HG02884 (cell line): ENCODE measurements around the gene WASHC2C.
"Not testable (repeated sequence)": the region's sequence is repeated elsewhere in the genome, so short reads cannot be mapped to it uniquely, and the experiment has no call there.

ENCODE experiments used
- ATAC-seq: cut with Tn5 transposase; IDR thresholded peaks from one replicate; pipeline ENCODE4 v1.9.1; 2021; ENCODE audit warnings: mild to moderate bottlenecking, moderate library complexity; ENCODE audit not compliant: unreplicated experiment

Gene WASHC2C

DNA sequence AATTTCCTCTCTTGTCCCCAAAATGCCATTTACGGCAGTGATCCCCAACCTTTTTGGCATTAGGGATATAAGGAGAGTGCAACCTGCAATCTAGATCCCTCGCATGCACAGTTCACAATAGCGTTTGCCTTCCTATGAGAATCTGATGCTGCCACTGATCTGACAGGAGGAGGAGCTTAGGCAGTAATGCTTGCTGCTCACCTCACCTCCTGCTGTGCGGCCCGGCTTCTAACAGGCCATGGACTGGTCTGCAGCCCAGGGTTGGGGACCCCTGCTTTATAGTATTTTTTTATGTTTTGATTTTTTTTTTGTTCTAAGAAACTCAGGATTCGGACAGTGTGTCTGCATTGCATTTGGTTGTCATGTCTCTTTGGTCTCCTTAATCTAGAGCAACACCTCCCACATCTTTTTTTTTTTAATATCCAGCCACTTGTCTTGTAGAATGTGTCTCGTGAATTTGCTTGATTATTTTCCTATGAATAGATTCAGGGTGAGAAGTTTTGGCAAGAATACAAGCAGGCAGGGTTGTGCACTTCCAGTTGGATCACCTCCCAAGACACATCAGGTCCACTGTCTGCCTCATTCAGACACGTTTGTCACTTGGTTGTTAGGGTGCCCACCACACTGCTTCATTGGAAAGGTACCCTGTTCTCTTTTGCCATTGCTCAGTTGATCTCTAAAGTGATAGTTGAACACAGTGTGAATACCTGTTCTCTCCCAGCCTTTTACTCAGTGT, 30.8 kb downstream of the WASHC2C start:
- not testable (repeated sequence) for ATAC-seq

DNA sequence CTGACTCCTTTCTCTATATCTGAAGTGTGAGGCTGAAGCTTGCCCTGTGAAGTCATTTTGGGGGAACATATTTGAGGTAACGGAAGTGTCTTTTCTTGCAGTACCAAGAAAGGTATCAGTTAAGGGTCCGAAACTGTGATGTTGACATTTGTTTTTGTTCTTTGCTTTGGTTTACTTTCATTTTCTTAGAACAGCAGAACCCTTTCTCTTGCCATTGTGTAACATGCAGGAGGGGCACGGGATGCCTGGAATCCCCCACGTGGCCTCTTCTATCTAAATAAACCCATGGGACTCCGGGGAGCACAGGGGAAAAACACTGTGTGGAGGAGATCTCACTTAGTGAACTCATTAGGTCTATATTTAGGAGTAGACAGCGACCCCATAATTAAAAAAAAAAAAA, 34.6 kb downstream of the WASHC2C start:
- ATAC-seq: not testable (repeated sequence)

DNA sequence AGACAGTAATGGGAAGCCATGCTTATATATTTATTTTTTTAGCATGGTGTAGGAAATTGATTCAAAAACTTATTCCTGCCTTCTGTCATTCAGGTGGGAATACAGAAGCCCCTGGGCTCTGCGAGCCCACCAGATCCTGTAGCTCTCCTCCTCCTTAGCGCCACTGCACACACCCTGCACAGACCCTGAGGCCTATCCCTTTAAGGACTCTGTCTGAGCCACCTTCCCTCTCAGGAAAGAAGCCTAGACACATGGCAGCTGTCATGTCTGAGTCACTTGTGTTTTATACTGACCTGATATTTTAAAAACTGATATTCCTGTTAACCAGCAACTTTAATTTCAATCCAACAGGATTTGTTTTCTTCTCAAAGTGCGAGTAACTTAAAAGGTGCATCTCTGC, 36.0 kb downstream of the WASHC2C start:
- not testable (repeated sequence) for ATAC-seq

- ATAC-seq: not testable (repeated sequence)
These were observed 41.3 kb downstream of the WASHC2C start for GRCh38 chr10:45768334-45768733.

DNA sequence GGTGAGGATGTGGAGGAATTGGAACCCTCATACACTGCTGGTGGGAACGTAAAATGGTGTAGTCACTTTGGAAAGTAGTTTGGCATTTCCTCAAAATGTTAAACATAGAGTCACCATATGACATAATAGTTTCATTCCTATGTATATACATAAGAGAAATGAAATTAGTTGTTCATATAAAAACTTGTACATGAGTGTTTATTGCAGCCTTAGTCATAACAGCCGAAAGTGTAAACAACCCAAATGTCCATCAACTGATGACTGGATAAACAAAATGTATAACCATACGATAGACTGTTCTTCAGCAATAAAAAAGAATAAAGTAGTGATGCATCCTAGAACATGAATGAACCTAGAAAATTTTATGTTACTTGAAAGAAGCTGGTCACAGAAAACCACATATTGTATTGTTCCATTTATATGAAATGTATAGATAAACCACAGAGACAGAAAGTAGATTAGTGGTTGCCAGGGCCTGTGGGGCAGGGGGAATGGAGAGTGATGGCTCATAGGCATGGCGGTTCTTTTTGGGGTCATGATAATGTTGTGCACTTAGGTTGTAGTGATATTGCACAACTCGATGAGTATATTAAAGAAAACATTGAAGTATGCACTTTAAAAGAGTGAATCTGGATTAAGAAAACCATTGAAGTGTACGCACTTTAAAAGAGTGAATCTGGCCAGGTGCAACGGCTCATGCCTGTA, 44.8 kb downstream of the WASHC2C start:
- not testable (repeated sequence) for ATAC-seq

DNA sequence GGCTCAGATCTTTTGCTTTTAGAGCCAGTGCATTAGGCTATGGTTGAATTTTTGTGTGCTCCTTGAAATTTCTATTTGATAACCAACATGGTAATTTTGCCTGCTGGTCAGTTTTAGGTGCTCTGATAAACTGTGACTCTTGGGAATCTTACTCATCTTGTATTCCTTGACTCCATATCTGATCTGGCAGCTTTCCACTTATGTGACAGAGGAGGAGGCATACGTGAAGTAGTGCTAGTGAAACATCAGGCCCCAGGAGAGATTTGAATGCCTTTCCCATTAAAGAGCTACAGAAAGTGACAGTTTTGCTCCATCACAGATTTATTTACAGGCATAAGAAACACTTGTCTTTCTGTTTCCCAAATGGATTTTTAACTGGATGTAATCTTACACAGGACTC, 59.2 kb downstream of the WASHC2C start:
- not testable (repeated sequence) for ATAC-seq

DNA sequence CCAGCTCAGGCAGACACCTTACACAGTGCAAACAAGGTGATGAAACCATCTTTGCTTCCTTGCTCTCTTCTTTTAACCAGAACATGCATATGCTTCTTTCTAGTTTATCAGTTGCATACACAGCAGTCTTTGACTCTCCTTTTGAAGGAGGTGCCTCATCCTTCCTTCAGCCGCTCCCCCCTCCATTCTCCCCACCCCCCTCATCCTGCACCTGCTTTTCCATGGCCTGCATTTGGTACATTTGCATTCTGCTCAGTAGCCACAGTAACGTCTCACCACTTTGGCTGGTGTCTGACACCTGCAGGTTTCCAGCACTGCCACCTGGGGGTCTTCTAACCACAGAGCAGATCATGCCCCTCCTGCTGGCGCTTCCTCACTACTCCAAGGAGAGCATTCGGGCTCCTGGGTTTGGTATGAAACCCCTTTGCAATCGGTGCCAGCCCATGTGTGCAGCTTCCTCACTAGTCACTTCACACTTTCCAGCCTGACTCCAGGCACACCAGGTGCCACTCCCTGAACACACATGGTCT, 60.2 kb downstream of the WASHC2C start:
- not testable (repeated sequence) for ATAC-seq

- ATAC-seq: not testable (repeated sequence)
These were observed 62.9 kb downstream of the WASHC2C start for GRCh38 chr10:45789991-45790390.

DNA sequence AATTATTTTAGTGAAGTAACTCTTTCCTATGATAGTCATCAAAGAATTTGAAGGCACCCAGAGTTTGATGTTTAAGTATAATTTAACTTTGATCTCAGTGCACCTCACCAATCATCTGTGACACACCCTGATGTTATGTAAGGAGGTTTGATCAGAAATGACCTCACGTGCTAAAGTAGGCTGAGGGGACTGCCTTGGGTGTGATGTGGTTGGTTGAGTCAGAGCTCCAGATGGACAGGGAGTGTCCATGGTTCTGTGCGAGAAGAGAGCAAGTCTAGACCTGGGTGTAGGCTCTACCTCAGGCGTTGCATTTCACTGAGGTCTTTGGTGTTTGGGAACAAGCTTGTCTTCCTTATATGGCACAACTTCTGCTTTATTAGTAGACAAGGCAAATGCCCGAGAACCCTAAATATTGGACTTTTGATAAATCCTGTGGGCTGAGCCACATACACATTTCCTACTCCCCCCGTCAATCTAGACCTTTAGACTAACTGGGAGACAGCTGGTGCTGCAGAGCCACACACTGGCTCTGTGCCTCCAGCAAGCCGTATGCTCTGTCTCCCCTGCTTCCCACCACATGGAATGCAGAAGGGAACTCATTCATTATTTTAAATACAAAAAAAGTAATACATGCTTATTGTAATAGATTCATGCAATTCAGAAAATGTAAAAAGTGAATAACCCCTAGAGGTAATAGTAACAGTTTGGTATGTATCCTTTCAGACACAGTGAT, 63.8 kb downstream of the WASHC2C start:
- not testable (repeated sequence) for ATAC-seq

DNA sequence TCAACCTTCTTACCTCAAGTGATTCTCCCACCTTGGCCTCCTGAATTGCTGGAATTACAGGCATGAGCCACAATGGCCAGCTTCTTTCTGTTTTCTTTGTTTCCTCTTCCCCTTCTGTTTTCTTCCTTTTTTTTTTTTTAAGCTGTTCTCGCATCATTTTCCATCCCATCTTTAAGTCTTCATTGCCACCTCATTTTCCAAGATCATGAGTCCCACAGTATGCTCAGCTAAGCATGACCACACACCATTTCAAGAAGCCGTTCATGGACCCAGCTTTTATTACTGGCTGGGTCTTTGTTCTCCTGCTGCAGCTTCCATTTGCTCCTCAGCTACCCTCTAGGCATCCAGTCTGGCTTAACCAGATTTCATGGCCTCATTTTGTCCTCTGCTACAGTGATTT, 67.7 kb downstream of the WASHC2C start:
- ATAC-seq: not testable (repeated sequence)

DNA sequence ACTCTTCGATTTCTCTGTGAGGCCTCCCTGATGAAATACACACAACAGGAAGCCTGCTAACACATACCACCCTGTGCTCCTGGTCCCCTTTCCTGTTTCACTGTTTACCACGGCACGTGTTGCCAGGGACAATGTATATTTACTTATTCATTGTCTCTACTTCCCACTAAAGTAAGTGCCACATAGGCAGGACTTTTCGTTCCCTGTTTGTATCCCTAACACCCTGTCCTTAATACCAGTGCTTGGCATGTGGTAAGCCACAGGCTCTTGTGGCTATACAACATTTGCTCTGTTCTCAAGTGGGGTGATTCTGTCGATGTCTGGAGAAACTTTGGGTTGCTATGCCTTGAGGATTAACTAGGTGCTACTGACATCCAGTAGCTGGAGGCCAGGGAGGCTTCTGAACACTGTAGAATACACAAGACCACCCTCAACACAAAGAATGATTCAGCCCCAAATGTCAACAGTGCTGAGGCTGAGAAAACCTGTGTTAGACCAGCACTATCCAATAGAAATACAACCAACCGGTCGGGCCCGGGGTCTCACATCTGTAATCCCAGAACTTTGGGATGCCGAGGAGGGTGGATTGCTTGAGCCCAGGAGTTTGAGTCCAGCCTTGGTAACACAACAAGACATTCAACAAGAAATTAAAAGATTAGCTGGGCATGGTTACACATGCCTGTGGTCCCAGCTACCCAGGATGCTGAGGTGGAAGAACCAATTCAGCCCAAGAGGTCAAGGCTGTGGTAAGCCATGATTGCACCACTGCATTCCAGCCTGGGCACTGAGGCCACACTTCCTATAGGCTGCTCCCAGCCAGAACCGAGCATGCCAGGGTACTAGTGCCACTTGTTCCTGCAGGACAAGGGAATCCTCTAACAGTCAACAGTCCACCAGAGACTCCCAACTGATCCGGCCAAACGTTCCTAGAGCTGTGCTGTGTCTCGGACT, 76.3 kb downstream of the WASHC2C start:
- ATAC-seq: not testable (repeated sequence)

DNA sequence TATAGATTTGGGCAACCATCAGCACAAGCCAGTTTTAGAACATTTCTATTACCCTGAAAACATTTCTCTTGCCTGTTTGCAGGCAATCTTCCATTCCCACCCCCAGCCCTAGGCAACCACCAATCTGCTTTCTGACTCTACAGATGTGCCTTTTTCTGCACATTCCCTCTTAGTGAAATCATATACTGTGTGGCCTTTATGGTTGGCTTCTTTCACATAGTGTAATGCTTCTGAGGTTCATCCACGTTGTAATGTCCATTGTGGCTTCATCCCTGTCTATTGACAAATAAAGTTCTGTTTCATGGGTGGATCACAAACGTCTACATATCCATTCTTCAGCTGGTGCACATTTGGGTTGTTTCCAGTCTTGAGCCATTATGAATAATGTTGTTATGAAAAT, 77.9 kb downstream of the WASHC2C start:
- ATAC-seq: not testable (repeated sequence)

GRCh38 chr10:45809837-45810236, 82.8 kb downstream of the WASHC2C start:
- no peak for ATAC-seq

- ATAC-seq: no peak
These were observed 84.0 kb downstream of the WASHC2C start for GRCh38 chr10:45811075-45811474.

DNA sequence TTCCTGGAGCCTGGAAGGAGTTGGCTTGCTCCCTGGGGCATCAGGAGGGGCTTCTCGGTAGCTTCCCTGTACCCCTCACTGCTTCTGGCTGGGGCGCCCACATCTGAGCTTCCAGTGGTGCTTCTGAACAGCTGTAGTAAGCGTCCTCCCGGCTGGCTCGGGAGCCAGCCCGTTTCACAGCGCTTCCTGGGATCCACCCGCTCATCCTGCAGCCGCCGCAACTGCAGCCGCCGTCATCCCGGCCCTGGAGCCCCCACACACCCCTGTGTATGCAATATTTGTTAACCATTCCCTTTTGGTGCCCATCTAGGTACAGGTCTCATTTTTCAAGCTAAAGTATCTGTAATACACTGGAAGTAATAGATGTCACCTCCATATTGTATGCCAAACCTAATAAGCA, 85.9 kb downstream of the WASHC2C start:
- ATAC-seq: not testable (repeated sequence)

DNA sequence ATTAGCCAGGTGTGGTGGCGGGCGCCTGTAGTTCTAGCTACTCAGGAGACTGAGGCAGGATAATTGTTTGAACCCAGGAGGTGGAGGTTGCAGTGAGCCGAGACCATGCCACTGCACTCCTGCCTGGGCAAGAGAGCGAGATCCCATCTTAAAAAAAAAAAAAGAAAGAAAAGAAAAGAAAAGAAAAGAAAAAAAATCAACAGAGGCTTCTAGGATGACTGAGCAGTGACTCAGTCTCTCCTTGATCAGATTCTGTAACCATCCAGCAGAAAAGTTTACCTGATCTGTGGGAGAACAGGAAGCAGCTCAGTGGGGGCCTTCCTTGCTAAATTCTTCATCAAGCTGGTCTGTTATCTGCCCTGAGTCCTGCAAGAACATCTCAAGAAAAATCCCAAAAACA, 87.1 kb downstream of the WASHC2C start:
- not testable (repeated sequence) for ATAC-seq

GRCh38 chr10:45817130-45817859, 90.2 kb downstream of the WASHC2C start:
- ATAC-seq: no peak

GRCh38 chr10:45817912-45818311, 90.8 kb downstream of the WASHC2C start:
- ATAC-seq: no peak

DNA sequence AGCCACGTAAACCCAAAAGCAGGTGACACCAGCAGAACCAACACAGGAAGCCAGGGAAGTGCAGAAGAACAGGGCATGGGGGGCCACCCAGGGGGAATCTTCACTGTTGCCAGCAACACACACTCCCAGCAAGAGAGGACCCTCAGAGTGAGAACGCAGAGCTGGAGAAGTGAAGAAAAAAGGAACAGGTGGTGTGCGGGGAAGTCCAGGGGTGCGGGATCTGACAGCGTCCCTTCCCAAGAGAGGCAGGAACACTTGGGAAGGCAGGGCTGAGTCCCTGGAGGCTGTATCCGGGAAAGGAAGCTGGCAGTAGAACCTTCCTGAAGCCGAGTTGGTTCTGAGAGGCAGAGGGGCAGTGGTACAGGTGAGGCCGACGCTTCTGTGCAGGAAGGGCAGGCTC, 92.5 kb downstream of the WASHC2C start:
- ATAC-seq: no peak
